Endothelial cell of umbilical vein (primary cell): ENCODE results near the gene PRDM12. TPM values are rescaled to one million over a fixed set of nuclear protein-coding genes. Genes with fewer than 3 reads are reported as not detected.

Experiments used
- BruUV-seq: library from RNA; stranded (reverse); fragments of 400-500 nt; replicated peaks from 2 replicates; lab custom pipeline; 2021; lab: Mats Ljungman, UMichigan
- CTCF ChIA-PET: fragments of 300-600, 350-600 bp; sonication (Branson Sonifier 250); formaldehyde crosslinking; loops from one replicate; lab custom pipeline; 2021; ENCODE audit warnings: antibody characterized with exemption, inconsistent platforms; lab: Charles Lee
- POLR2A ChIA-PET: fragments of 300-600, 350-600 bp; sonication (Branson Sonifier 250); formaldehyde crosslinking; loops from one replicate; lab custom pipeline; 2021; ENCODE audit warnings: antibody characterized with exemption, inconsistent platforms; lab: Charles Lee
- DNase-seq: peaks from one replicate; pipeline ENCODE4 v3.0.0-alpha.2; 2011; ENCODE audit warnings: low read depth, low spot score
- FAIRE-seq: peaks from 2 replicates; lab custom pipeline; 2011; peaks lifted over from hg19 to GRCh38; lab: Jason Lieb, UNC
- H2AFZ ChIP-seq: 2 replicates; pipeline ENCODE4 v1.6.0; 2012; ENCODE audit warnings: low read depth, low read length, control low read depth, inconsistent platforms
- H3K27ac ChIP-seq: 2 replicates; pipeline ENCODE4 v1.5.1; 2011; ENCODE audit warnings: low read depth, mild to moderate bottlenecking, control low read depth, low read length, moderate library complexity; ENCODE audit not compliant: insufficient read depth
- H3K27me3 ChIP-seq, 2 experiments: 2 replicates each; pipeline versions ENCODE4 v1.6.0 to v1.6.1; 2011; ENCODE audit warnings: low read length in 2 of 2, mixed read lengths in 1 of 2; ENCODE audit not compliant: control insufficient read depth in 2 of 2, insufficient read depth in 2 of 2
- H3K36me3 ChIP-seq, 2 experiments: 2 replicates in 1 of 2; 3 replicates in 1 of 2; pipeline ENCODE4 v1.5.1; 2011; ENCODE audit warnings: low read length in 2 of 2, mild to moderate bottlenecking in 1 of 2, moderate library complexity in 1 of 2; ENCODE audit not compliant: control insufficient read depth in 2 of 2, insufficient read depth in 2 of 2; ENCODE audit errors: extremely low read depth in 1 of 2
- H3K4me1 ChIP-seq: 3 replicates; pipeline ENCODE4 v1.5.1; 2011; ENCODE audit warnings: mild to moderate bottlenecking, low read length; ENCODE audit not compliant: control insufficient read depth, insufficient read depth; ENCODE audit errors: extremely low read depth
- H3K4me2 ChIP-seq: 2 replicates; pipeline ENCODE4 v1.6.1; 2011; ENCODE audit warnings: low read length, control low read depth, mixed read lengths; ENCODE audit not compliant: insufficient read depth
- H3K4me3 ChIP-seq, 3 experiments: fragments of 200-600 bp in 1 of 3; sonication (generic), shearing (Covaris generic) in 1 of 3; replicated peaks in 1 of 3; 2 replicates each; pipeline ENCODE4 v1.5.1; 2011 to 2016; ENCODE audit warnings: control low read depth in 3 of 3, low read length in 3 of 3, mild to moderate bottlenecking in 2 of 3, inconsistent platforms in 1 of 3, low read depth in 1 of 3, moderate library complexity in 1 of 3; ENCODE audit not compliant: insufficient read depth in 1 of 3
- H3K79me2 ChIP-seq: 2 replicates; pipeline ENCODE4 v1.6.0; 2012; ENCODE audit warnings: low read length, inconsistent platforms; ENCODE audit not compliant: control insufficient read depth, insufficient read depth
- H3K9ac ChIP-seq: replicated peaks from 2 replicates; pipeline ENCODE3; 2011; ENCODE audit warnings: low read length, control low read depth; ENCODE audit not compliant: insufficient read depth; ENCODE audit errors: extremely low read depth
- H3K9me1 ChIP-seq: replicated peaks from 3 replicates; pipeline ENCODE4 v1.6.0; 2011; ENCODE audit warnings: mild to moderate bottlenecking, low read length; ENCODE audit not compliant: control insufficient read depth, insufficient read depth; ENCODE audit errors: extremely low read depth
- H3K9me3 ChIP-seq: replicated peaks from 2 replicates; pipeline ENCODE4 v1.5.1; 2012; ENCODE audit warnings: low read length, inconsistent platforms; ENCODE audit not compliant: control insufficient read depth, insufficient read depth
- H4K20me1 ChIP-seq: replicated peaks from 2 replicates; pipeline ENCODE3; 2011; ENCODE audit warnings: mild to moderate bottlenecking, low read length; ENCODE audit not compliant: control insufficient read depth, insufficient read depth; ENCODE audit errors: extremely low read depth
- EZH2 ChIP-seq: IDR thresholded peaks from 2 replicates; pipeline ENCODE4 v1.6.1; 2012; ENCODE audit warnings: borderline replicate concordance, low read depth, mild to moderate bottlenecking, moderate library complexity, low read length, inconsistent platforms; ENCODE audit not compliant: severe bottlenecking
- GATA2 ChIP-seq: IDR thresholded peaks from 2 replicates; pipeline ENCODE4 v1.7.0; 2011; ENCODE audit warnings: low read depth, mild to moderate bottlenecking, moderate library complexity, mixed read lengths, low read length; ENCODE audit not compliant: insufficient read length, insufficient read depth
- dilution Hi-C: fragments of 300-500 bp; cut with MboI; formaldehyde crosslinking; loops from one replicate; pipeline ENCODE4 v1.15.0; 2019; ENCODE audit warnings: low sequenced_read_pairs; ENCODE audit not compliant: extremely low pct_ligation_motif_present
- intact Hi-C: fragments of 100-400 bp; cut with micrococcal nuclease; formaldehyde crosslinking; loops from one replicate; pipeline ENCODE4 v1.10.0; 2022
- polyA plus RNA-seq, 4 experiments: library from polyadenylated mRNA; depleted of rRNA in 3 of 4; stranded (reverse) in 3 of 4; unstranded in 1 of 4; fragments of >200 nt; gene quantifications; 2 replicates each; pipeline versions ENCODE4 v1.2.1 to v1.2.3, GENCODE V29; 2011 to 2012; ENCODE audit warnings: missing spikeins in 1 of 4
- total RNA-seq: library from RNA; stranded (reverse); gene quantifications from 2 replicates; pipeline ENCODE4 v1.2.3, GENCODE V29; 2021
- TF ChIP-seq, protein P1 (sequence below), 2 donors: IDR thresholded peaks; 1 replicate in 1 of 2; 2 replicates in 1 of 2; pipeline ENCODE4 v1.5.1; 2011; ENCODE audit warnings: low read length in 2 of 2, mild to moderate bottlenecking in 2 of 2, moderate library complexity in 2 of 2, control low read depth in 1 of 2, inconsistent platforms in 1 of 2, low read depth in 1 of 2; ENCODE audit not compliant: insufficient read depth in 1 of 2; ENCODE audit errors: extremely low read depth in 1 of 2

PRDM12 gene
- total and polyA plus RNA-seq, 2 donors (not counting 3 experiments of a cell fraction or from before 2014, with no cell fraction given): not detected

DNA sequence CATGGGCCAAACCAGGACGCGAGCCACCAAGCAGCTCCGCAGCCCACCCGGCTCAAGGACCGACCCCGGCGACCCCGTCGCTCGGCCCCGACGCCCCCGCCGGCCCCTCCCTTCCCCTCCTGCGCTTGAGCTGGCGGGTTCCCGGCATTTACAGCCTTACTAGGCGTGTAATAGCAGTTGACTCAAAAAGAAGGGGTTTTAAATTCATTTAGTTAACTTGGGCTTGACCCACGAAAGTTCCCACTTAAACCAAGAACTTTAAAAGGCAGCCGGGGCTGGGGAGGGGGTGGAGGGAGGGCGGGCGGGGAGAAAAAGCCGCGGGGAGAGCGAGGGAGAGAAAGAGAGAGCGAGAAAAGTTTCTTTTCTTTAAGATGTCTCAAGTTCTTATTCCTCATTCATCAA is 636 bp downstream of the PRDM12 start:
- H2AFZ ChIP-seq: no peak overlapping the region
- H3K4me3 ChIP-seq: no peak overlapping the region
- H3K9me1 ChIP-seq: no peaks in the 10 kb centered on the region
- POLR2A ChIA-PET: no interaction called here
- DNase-seq: no peak
- peaks cover 75 to 85% of the 10 kb centered on the region in 2 experiments for H3K27me3 ChIP-seq
- H3K4me2 ChIP-seq: no peak overlapping the region
- no peaks in the 10 kb centered on the region for H3K36me3 ChIP-seq
- intact Hi-C loops: no loop called here
- FAIRE-seq: no peak
- CTCF ChIA-PET: interaction anchor here (1.0 kb wide), 1 partner anchor 19 kb away, joined by 4 read pairs; no protein-coding TSS in a partner anchor
- dilution Hi-C loops: no loop called here
- no peaks in the 10 kb centered on the region for H3K4me1 ChIP-seq
- TF ChIP-seq GATA2: no peak
- no peaks in the 10 kb centered on the region for H3K79me2 ChIP-seq
- BruUV-seq: no TSS peak
- H4K20me1 ChIP-seq: no peaks in the 10 kb centered on the region
- H3K9me3 ChIP-seq: no peaks in the 10 kb centered on the region
- no peak overlapping the region for H3K9ac ChIP-seq
- no peak overlapping the region for H3K27ac ChIP-seq

DNA sequence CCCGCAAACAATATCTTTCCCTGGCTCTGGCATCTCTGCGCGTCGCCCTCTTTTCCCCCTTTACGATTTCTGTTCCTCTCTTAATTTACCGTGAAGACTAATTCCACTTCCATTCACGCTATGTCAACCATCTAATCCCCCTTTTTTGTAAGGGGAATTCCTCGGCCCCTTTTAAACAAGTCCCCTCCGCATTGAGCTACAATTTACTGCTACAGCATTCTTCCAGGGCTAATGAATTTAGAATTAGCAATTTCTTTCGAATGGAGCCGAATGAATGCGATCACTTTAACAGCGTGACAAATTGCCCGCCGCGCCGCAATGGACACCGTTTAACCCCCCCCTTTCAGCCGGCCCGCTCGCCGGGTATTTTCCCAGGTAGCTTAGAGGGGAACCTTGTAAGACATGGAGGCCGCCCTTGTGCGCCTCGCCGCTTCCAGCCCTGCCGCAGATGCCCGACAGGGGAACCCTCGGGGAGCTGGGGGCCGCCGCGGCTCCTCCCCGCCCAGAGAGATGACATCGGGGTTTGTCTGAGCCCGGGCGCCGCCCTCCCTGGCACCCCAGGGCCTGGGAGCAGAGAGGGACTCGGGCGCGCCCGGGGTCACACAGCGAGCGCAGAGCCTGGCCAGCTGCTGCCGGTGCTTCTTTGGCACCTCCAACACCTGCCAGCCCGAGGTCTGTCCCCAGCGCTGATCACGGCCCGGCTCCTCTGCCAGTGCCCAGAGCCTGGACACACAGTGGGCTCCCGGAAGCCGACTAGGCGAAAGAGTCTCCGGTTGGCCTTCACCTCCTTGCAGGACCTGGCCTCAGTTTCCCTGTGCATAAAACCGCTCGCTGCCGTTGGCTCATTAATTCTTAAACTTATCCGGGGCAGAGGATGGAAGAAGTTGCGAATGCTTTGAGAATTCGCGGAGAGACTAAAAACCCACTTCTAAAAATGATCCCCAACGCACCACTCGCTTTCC is 1.3 kb downstream of the PRDM12 start:
- no peak overlapping the region for H3K27ac ChIP-seq
- intact Hi-C loops: no loop called here
- BruUV-seq: no TSS peak
- H4K20me1 ChIP-seq: no peaks in the 10 kb centered on the region
- no peaks in the 10 kb centered on the region for H3K9me1 ChIP-seq
- H3K9ac ChIP-seq: no peak overlapping the region
- POLR2A ChIA-PET: no interaction called here
- TF ChIP-seq, protein P1, sequence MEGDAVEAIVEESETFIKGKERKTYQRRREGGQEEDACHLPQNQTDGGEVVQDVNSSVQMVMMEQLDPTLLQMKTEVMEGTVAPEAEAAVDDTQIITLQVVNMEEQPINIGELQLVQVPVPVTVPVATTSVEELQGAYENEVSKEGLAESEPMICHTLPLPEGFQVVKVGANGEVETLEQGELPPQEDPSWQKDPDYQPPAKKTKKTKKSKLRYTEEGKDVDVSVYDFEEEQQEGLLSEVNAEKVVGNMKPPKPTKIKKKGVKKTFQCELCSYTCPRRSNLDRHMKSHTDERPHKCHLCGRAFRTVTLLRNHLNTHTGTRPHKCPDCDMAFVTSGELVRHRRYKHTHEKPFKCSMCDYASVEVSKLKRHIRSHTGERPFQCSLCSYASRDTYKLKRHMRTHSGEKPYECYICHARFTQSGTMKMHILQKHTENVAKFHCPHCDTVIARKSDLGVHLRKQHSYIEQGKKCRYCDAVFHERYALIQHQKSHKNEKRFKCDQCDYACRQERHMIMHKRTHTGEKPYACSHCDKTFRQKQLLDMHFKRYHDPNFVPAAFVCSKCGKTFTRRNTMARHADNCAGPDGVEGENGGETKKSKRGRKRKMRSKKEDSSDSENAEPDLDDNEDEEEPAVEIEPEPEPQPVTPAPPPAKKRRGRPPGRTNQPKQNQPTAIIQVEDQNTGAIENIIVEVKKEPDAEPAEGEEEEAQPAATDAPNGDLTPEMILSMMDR (IDR thresholded peaks at IDR 0.05; ENCODE audit: extremely low read depth in 1 of 2, insufficient read depth in 1 of 2, low read depth in 1 of 2, low read length in 2 of 2): no peak
- peak; percentile 99 for TF ChIP-seq EZH2
- no peak overlapping the region for H3K4me2 ChIP-seq
- CTCF ChIA-PET: interaction anchor here (1.0 kb wide), 1 partner anchor 18 kb away, joined by 4 read pairs; no protein-coding TSS in a partner anchor
- peaks cover 73 to 79% of the 10 kb centered on the region in 2 experiments for H3K27me3 ChIP-seq
- dilution Hi-C loops: no loop called here
- no peak overlapping the region for H3K4me3 ChIP-seq
- no peaks in the 10 kb centered on the region for H3K79me2 ChIP-seq
- no peaks in the 10 kb centered on the region for H3K4me1 ChIP-seq
- no peak overlapping the region for H2AFZ ChIP-seq
- H3K9me3 ChIP-seq: no peaks in the 10 kb centered on the region
- no peaks in the 10 kb centered on the region for H3K36me3 ChIP-seq
- DNase-seq: no peak
- FAIRE-seq: no peak
